Naive B cell (primary cell): ENCODE measurements around the gene AADACL3. TPM values are rescaled to one million over a fixed set of nuclear protein-coding genes. Genes with fewer than 3 reads are reported as not detected.
A peak's percentile ranks its signal among the peaks of the same experiment; 100 is the strongest.

Source experiments
- ATAC-seq, 2 donors: fragments of 150-1000 bp; cut with Tn5 transposase; 2 replicates each; pipeline ENCODE4 v1.10.0; 2021; ENCODE audit warnings: low read depth in 2 of 2, mild to moderate bottlenecking in 2 of 2, moderate library complexity in 2 of 2
- DNase-seq: peaks from one replicate; pipeline ENCODE4 v3.0.0; 2022
- H3K27ac Mint-ChIP-seq, 6 donors: one replicate each; pipeline ENCODE4 v1.8.0; 2020 to 2022; ENCODE audit warnings: mild to moderate bottlenecking in 6 of 6, mixed read lengths in 6 of 6, moderate library complexity in 5 of 6, inconsistent platforms in 2 of 6
- H3K27me3 Mint-ChIP-seq, 3 donors: one replicate each; pipeline ENCODE4 v1.8.0; 2021 to 2022; ENCODE audit warnings: mixed read lengths in 3 of 3, mild to moderate bottlenecking in 1 of 3
- H3K36me3 Mint-ChIP-seq, 2 donors: one replicate each; pipeline ENCODE4 v1.8.0; 2020 to 2022; ENCODE audit warnings: mixed read lengths in 2 of 2, inconsistent platforms in 1 of 2, mild to moderate bottlenecking in 1 of 2
- H3K4me1 Mint-ChIP-seq, 3 donors: one replicate each; pipeline ENCODE4 v1.8.0; 2020 to 2022; ENCODE audit warnings: mixed read lengths in 3 of 3, inconsistent platforms in 1 of 3, mild to moderate bottlenecking in 1 of 3, moderate library complexity in 1 of 3
- H3K4me3 Mint-ChIP-seq, 8 donors: one replicate each; pipeline ENCODE4 v1.8.0; 2020 to 2022; ENCODE audit warnings: mild to moderate bottlenecking in 8 of 8, mixed read lengths in 8 of 8, moderate library complexity in 8 of 8, inconsistent platforms in 2 of 8
- H3K9me3 Mint-ChIP-seq, 7 donors: one replicate each; pipeline ENCODE4 v1.8.0; 2020 to 2022; ENCODE audit warnings: mixed read lengths in 7 of 7, mild to moderate bottlenecking in 5 of 7, inconsistent platforms in 2 of 7, moderate library complexity in 1 of 7
- polyA plus RNA-seq, 6 donors: library from polyadenylated mRNA; unstranded; fragments of 300-500 nt; fragmentation: Illumina TruSeq; gene quantifications; one replicate each; pipeline ENCODE4 v1.2.3, GENCODE V29; 2021; ENCODE audit warnings: low read depth in 6 of 6

The AADACL3 gene
- polyA plus RNA-seq, 6 donors from 2014 or later: not detected

GRCh38 chr1:12761781-12762180 lies 45.9 kb downstream of the AADACL3 start:
- Mint-ChIP-seq H3K27me3 (peaks cover 5 to 27% (median 15%) of the 10 kb centered on the region in 3 donors), H3K27ac (no peak overlapping the region), H3K4me1 (no peaks in the 10 kb centered on the region), H3K9me3 (peaks cover 0 to 7% (median 0%) of the 10 kb centered on the region in 7 donors), H3K4me3 (no peak overlapping the region), H3K36me3 (no peaks in the 10 kb centered on the region)
- ATAC-seq (no peak), DNase-seq (no peak)

- H3K27me3 Mint-ChIP-seq: peaks cover 2 to 27% (median 12%) of the 10 kb centered on the region in 3 donors
- DNase-seq (no peak), ATAC-seq (no peak)
- peaks cover 0 to 7% (median 0%) of the 10 kb centered on the region in 7 donors for H3K9me3 Mint-ChIP-seq
- H3K4me1 Mint-ChIP-seq: no peaks in the 10 kb centered on the region
- H3K27ac Mint-ChIP-seq: peak overlapping the region in 1 of 6 donors; percentile 82
- H3K4me3 Mint-ChIP-seq: peak overlapping the region in 1 of 8 donors; percentile 26
- H3K36me3 Mint-ChIP-seq: no peaks in the 10 kb centered on the region
These were observed 46.9 kb downstream of the AADACL3 start for GRCh38 chr1:12762766-12763165.

GRCh38 chr1:12763479-12763878 lies 47.6 kb downstream of the AADACL3 start:
- H3K36me3 Mint-ChIP-seq: no peaks in the 10 kb centered on the region
- H3K4me3 Mint-ChIP-seq: no peak overlapping the region
- no peak overlapping the region for H3K27ac Mint-ChIP-seq
- H3K9me3 Mint-ChIP-seq: peaks cover 0 to 7% (median 0%) of the 10 kb centered on the region in 7 donors
- DNase-seq (no peak), ATAC-seq (no peak)
- H3K27me3 Mint-ChIP-seq: peaks cover 0 to 21% (median 5%) of the 10 kb centered on the region in 3 donors
- no peaks in the 10 kb centered on the region for H3K4me1 Mint-ChIP-seq

DNA sequence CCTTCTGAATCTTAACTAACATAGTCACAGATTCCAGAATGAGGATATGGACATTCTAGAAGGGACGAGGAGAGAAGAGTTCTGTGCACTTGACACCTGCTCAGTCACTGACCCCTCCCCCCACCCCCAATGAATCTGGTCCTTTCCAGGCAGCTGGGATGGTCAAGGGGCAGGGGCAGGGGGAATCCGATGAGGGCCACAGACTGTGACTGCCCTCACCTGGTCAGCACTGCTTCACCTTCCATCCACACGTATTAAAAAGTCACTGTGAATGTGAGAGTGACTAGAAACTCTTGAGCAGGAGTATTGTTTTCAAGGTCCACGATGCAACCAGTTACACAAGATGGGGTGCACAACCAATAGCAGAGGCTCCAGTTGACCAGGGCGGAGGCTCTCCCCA lies 48.1 kb downstream of the AADACL3 start:
- H3K27me3 Mint-ChIP-seq: peaks cover 0 to 21% (median 10%) of the 10 kb centered on the region in 3 donors
- H3K4me1 Mint-ChIP-seq: no peaks in the 10 kb centered on the region
- H3K9me3 Mint-ChIP-seq: peaks cover 0 to 7% (median 0%) of the 10 kb centered on the region in 7 donors
- ATAC-seq: no peak
- H3K4me3 Mint-ChIP-seq: no peak overlapping the region
- no peaks in the 10 kb centered on the region for H3K36me3 Mint-ChIP-seq
- DNase-seq: no peak
- no peak overlapping the region for H3K27ac Mint-ChIP-seq

DNA sequence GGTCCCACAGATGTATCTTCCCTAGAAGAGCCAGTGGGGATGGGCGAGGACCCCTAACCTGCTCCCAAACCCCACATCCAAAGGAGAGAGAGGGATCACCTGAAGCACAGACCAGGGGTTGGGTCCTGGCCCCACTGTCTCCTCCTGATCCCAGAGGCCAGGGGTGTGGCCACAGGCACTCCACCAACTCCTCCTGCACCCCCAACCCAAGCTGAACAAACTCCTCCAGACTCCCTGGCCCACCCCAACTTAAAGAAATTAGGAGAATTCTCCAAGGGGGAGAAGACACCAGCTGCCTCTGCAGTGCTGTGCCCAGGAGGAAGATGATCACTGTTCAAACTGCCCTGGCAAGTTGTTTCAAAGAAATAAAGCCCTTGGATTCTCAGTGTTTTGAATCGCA lies 53.1 kb downstream of the AADACL3 start:
- Mint-ChIP-seq H3K4me1 (no peaks in the 10 kb centered on the region), H3K27me3 (peaks cover 6 to 46% (median 42%) of the 10 kb centered on the region in 3 donors), H3K4me3 (no peak overlapping the region), H3K9me3 (peaks cover 0 to 7% (median 0%) of the 10 kb centered on the region in 7 donors), H3K27ac (no peak overlapping the region), H3K36me3 (no peaks in the 10 kb centered on the region)
- ATAC-seq: no peak
- DNase-seq: no peak

DNA sequence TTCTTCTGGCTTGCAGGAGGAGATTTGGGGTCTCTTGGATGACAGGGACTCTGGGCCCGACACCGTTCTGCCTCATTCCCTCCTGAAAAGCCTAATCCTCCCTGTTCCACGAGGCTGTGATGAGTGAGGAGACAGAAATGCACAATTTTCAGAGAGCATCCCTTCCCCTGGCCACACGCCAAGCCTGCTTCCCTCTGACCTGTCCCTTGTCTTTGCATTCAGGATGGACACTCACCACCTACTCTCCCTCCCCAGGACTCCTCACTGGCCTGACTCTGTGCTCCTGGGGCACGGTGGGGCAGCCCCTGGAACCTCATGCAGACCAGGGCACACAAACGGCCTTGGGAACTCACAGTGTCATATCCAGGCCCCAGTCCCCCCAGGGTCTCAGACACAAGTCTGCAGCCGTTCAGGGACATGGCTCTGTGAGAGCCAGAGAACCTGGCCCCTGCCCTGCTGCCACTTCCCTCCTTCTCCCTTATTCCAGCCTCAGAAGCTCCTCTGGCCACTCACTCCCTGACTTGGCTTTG lies 54.1 kb downstream of the AADACL3 start:
- H3K9me3 Mint-ChIP-seq: peaks cover 0 to 7% (median 0%) of the 10 kb centered on the region in 7 donors
- no peaks in the 10 kb centered on the region for H3K4me1 Mint-ChIP-seq
- ATAC-seq (no peak), DNase-seq (no peak)
- no peak overlapping the region for H3K4me3 Mint-ChIP-seq
- no peaks in the 10 kb centered on the region for H3K36me3 Mint-ChIP-seq
- no peak overlapping the region for H3K27ac Mint-ChIP-seq
- peaks cover 6 to 53% (median 47%) of the 10 kb centered on the region in 3 donors for H3K27me3 Mint-ChIP-seq

DNA sequence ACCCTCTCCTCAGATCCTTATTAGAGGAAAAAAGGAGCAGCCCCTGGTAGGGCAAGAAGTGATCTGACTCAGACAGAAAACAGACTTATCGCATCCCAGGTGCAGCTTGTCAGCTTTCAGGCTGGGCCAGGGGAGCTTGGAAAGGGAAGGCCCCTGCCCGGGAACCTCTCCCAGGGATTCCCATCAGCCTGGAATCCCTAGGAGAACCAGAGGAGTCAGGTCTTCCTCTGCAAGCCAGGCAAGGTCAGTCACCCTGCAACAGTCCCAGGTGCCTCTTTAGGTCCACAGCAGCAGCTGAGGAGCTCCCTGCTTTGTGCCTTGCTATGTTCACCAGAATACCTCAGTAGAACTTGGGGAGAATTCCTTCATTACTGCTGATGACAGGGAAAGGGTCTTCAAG lies 54.7 kb downstream of the AADACL3 start:
- Mint-ChIP-seq H3K4me1 (no peaks in the 10 kb centered on the region), H3K4me3 (no peak overlapping the region), H3K27me3 (peaks cover 6 to 53% (median 49%) of the 10 kb centered on the region in 3 donors), H3K27ac (peak overlapping the region in 1 of 6 donors; percentile 33), H3K9me3 (peaks cover 0 to 7% (median 0%) of the 10 kb centered on the region in 7 donors), H3K36me3 (no peaks in the 10 kb centered on the region)
- ATAC-seq: no peak
- no peak for DNase-seq

DNA sequence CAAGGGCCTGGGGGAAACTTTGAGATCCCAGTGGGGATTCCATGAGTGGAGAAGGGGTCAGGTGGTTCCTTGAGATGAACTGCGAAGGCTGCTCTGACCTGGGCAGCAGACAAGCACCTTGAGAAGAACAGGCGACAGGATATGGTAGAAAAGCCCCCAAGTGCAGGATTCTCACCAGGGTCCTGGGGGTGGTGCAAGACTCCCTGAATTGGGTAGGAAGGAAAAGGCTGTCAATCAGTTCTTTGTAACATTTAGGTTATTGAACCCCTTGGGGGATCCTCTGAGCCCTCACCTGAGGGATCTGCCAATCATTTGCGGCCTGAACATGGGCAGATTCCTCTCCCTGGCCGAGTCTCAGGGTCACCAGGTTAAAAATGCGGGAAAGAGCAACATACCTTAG lies 55.3 kb downstream of the AADACL3 start:
- H3K4me3 Mint-ChIP-seq: no peak overlapping the region
- DNase-seq (no peak), ATAC-seq (no peak)
- no peaks in the 10 kb centered on the region for H3K4me1 Mint-ChIP-seq
- peaks cover 0 to 7% (median 0%) of the 10 kb centered on the region in 7 donors for H3K9me3 Mint-ChIP-seq
- no peaks in the 10 kb centered on the region for H3K36me3 Mint-ChIP-seq
- no peak overlapping the region for H3K27ac Mint-ChIP-seq
- peaks cover 6 to 53% (median 49%) of the 10 kb centered on the region in 3 donors for H3K27me3 Mint-ChIP-seq

DNA sequence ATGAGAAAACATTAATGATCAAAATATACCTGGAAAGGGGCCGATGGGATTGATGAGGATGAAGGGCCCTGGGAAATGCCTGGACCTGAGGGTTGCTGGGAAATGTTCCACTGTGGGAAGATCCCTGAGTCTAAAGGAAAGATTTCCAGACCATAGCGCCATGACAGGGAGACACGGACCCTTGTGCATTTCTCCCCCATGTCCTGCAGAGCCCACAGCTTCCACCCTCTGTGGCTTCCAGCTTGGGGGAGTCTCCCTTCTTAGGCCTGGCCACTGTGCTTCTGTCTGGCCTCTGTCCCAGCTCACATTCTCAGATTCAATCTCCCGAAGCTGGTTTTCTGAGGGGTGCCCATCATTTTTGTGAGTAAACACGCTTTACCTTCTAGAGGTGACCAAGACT lies 56.6 kb downstream of the AADACL3 start:
- H3K4me3 Mint-ChIP-seq: peak overlapping the region in 1 of 8 donors; percentile 29

GRCh38 chr1:12773438-12773837 lies 57.5 kb downstream of the AADACL3 start, which contains the start of gene PRAMEF12:
Gene PRAMEF12 (plus strand): TSS chr1:12773738. CDS start chr1:12774868, 1,130 bp downstream.
- Mint-ChIP-seq H3K27me3 (peaks cover 7 to 58% (median 54%) of the 10 kb centered on the region in 3 donors), H3K4me1 (no peaks in the 10 kb centered on the region), H3K4me3 (no peak within 1 kb of the TSS), H3K36me3 (no peaks in the 10 kb centered on the region), H3K27ac (peak within 1 kb of the TSS in 1 of 6 donors; percentile 32), H3K9me3 (peaks cover 0 to 7% (median 0%) of the 10 kb centered on the region in 7 donors)
- DNase-seq: no peak
- no peak for ATAC-seq

More for the DNA sequence above, 56.6 kb downstream of the AADACL3 start:
- H3K36me3 Mint-ChIP-seq: no peaks in the 10 kb centered on the region
- no peak for DNase-seq
- H3K4me1 Mint-ChIP-seq: no peaks in the 10 kb centered on the region
- H3K27me3 Mint-ChIP-seq: peaks cover 6 to 54% (median 52%) of the 10 kb centered on the region in 3 donors
- peaks cover 0 to 7% (median 0%) of the 10 kb centered on the region in 7 donors for H3K9me3 Mint-ChIP-seq
- no peak for ATAC-seq
- H3K27ac Mint-ChIP-seq: no peak overlapping the region

- Mint-ChIP-seq H3K27ac (no peak overlapping the region), H3K4me3 (peak overlapping the region in 1 of 8 donors; percentile 22), H3K4me1 (no peaks in the 10 kb centered on the region), H3K27me3 (peaks cover 20 to 62% (median 47%) of the 10 kb centered on the region in 3 donors), H3K36me3 (no peaks in the 10 kb centered on the region), H3K9me3 (peaks cover 0 to 7% (median 0%) of the 10 kb centered on the region in 7 donors)
- DNase-seq (no peak), ATAC-seq (no peak)
These were observed 59.0 kb downstream of the AADACL3 start for GRCh38 chr1:12774801-12775345.

DNA sequence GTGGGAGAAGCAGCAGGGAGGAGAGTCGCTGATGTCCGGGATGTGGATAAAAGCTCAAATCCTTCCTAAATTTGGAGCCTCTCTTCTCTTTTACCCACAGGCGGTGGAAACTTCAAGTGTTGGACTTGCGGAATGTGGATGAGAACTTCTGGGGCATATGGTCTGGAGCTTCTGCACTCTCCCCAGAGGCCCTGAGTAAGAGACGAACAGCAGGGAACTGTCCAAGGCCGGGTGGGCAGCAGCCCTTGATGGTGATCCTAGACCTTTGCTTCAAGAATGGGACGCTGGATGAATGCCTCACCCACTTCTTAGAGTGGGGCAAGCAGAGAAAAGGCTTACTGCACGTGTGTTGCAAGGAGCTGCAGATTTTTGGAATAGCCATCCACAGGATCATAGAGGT lies 59.5 kb downstream of the AADACL3 start:
- Mint-ChIP-seq H3K4me3 (no peak overlapping the region), H3K27ac (no peak overlapping the region), H3K36me3 (no peaks in the 10 kb centered on the region), H3K9me3 (peaks cover 0 to 7% (median 0%) of the 10 kb centered on the region in 7 donors), H3K4me1 (no peaks in the 10 kb centered on the region), H3K27me3 (peaks cover 20 to 59% (median 41%) of the 10 kb centered on the region in 3 donors)
- ATAC-seq (no peak), DNase-seq (no peak)

GRCh38 chr1:12776801-12777557 lies 61.1 kb downstream of the AADACL3 start:
- Mint-ChIP-seq H3K4me1 (no peaks in the 10 kb centered on the region), H3K4me3 (no peak overlapping the region), H3K36me3 (no peaks in the 10 kb centered on the region), H3K27me3 (peaks cover 20 to 47% (median 27%) of the 10 kb centered on the region in 3 donors), H3K27ac (no peak overlapping the region), H3K9me3 (peaks cover 0 to 10% (median 0%) of the 10 kb centered on the region in 7 donors)
- no peak for ATAC-seq
- DNase-seq: no peak
